Choroid plexus epithelial cell (primary cell): ENCODE data around the gene MEAK7.
A peak's percentile ranks its signal among the peaks of the same experiment; 100 is the strongest.

Experiments used
- DNase-seq: peaks from one replicate; pipeline ENCODE4 v3.0.0-alpha.2; 2010; ENCODE audit warnings: low read depth
- H3K4me3 ChIP-seq: 2 replicates; pipeline ENCODE4 v1.5.1; 2011; ENCODE audit warnings: low read depth, mild to moderate bottlenecking, control low read depth, low read length, moderate library complexity
- CTCF ChIP-seq: conservative IDR thresholded peaks from 2 replicates; pipeline ENCODE4 v1.5.1; 2011; ENCODE audit warnings: low read depth, mild to moderate bottlenecking, control low read depth, inconsistent platforms, low read length, moderate library complexity

Gene MEAK7

GRCh38 chr16:84502075-84502474, 2.4 kb downstream of the MEAK7 start:
- DNase-seq = no peak
- H3K4me3 ChIP-seq = no peak overlapping the region
- TF ChIP-seq CTCF = no peak

- TF ChIP-seq CTCF = no peak
- peak; percentile 33 for DNase-seq
- no peak overlapping the region for H3K4me3 ChIP-seq
These were observed 3.3 kb downstream of the MEAK7 start for GRCh38 chr16:84501077-84501735.

- no peak for TF ChIP-seq CTCF
- no peak for DNase-seq
These were observed 3.9 kb downstream of the MEAK7 start for GRCh38 chr16:84500531-84500930.

GRCh38 chr16:84499638-84500037, 4.8 kb downstream of the MEAK7 start:
- no peak for DNase-seq
- TF ChIP-seq CTCF = no peak
- no peak overlapping the region for H3K4me3 ChIP-seq

More at GRCh38 chr16:84500531-84500930, 3.9 kb downstream of the MEAK7 start:
- H3K4me3 ChIP-seq = no peak overlapping the region

GRCh38 chr16:84498859-84499620, 5.4 kb downstream of the MEAK7 start:
- TF ChIP-seq CTCF = no peak
- no peak for DNase-seq
- H3K4me3 ChIP-seq = no peak overlapping the region

GRCh38 chr16:84498223-84498610, 6.2 kb downstream of the MEAK7 start:
- no peak for DNase-seq
- H3K4me3 ChIP-seq = no peak overlapping the region
- TF ChIP-seq CTCF = no peak
